Calu3 (cell line): Measurements from ENCODE around the gene SERAC1. TPM values are rescaled to one million over a fixed set of nuclear protein-coding genes. Genes with fewer than 3 reads are reported as not detected.

Source experiments
- BruUV-seq: library from RNA; stranded (reverse); fragments of 400-500 nt; replicated peaks from 2 replicates; lab custom pipeline; 2021; lab: Mats Ljungman, UMichigan
- CTCF ChIA-PET: fragments of 300-600 bp; sonication (Branson Sonifier 250); formaldehyde crosslinking; loops from one replicate; lab custom pipeline; 2022; ENCODE audit warnings: antibody characterized with exemption; lab: Charles Lee
- DNase-seq: peaks from one replicate; pipeline ENCODE4 v3.0.0; 2022
- H3K27ac Mint-ChIP-seq: one replicate; pipeline ENCODE4 v1.8.0; 2022; ENCODE audit warnings: mixed read lengths; ENCODE audit not compliant: unreplicated experiment
- H3K27me3 Mint-ChIP-seq: one replicate; pipeline ENCODE4 v1.8.0; 2022; ENCODE audit warnings: mixed read lengths; ENCODE audit not compliant: unreplicated experiment
- H3K36me3 Mint-ChIP-seq: one replicate; pipeline ENCODE4 v1.8.0; 2022; ENCODE audit warnings: mild to moderate bottlenecking, moderate library complexity, mixed read lengths; ENCODE audit not compliant: insufficient read depth, unreplicated experiment
- H3K4me1 Mint-ChIP-seq: one replicate; pipeline ENCODE4 v1.8.0; 2022; ENCODE audit warnings: mild to moderate bottlenecking, low read depth, mixed read lengths; ENCODE audit not compliant: unreplicated experiment
- H3K4me3 Mint-ChIP-seq: one replicate; pipeline ENCODE4 v1.8.0; 2022; ENCODE audit warnings: mild to moderate bottlenecking, low read depth, moderate library complexity, mixed read lengths; ENCODE audit not compliant: unreplicated experiment
- H3K9me3 Mint-ChIP-seq: one replicate; pipeline ENCODE4 v1.8.0; 2022; ENCODE audit warnings: low read depth, mixed read lengths; ENCODE audit not compliant: unreplicated experiment
- CTCF ChIP-seq: fragments of 200-600 bp; IDR thresholded peaks from one replicate; pipeline ENCODE4 v1.8.0; 2022; ENCODE audit warnings: antibody characterized with exemption; ENCODE audit not compliant: unreplicated experiment
- intact Hi-C: fragments of 100-400 bp; cut with micrococcal nuclease; formaldehyde crosslinking; loops from one replicate; pipeline ENCODE4 v1.10.0; 2022; ENCODE audit not compliant: unreplicated experiment
- total RNA-seq: library from RNA; stranded (reverse); gene quantifications from 2 replicates; pipeline ENCODE4 v1.2.3, GENCODE V29; 2022

SERAC1 gene
- total RNA-seq, 1 experiment from 2014 or later = 5.5 TPM

GRCh38 chr6:158076548-158076947 lies 91.5 kb downstream of the SERAC1 start:
- H3K36me3 Mint-ChIP-seq = peaks cover 56% of the 10 kb centered on the region
- no peak for DNase-seq
- intact Hi-C loops = no loop called here
- no peaks in the 10 kb centered on the region for H3K9me3 Mint-ChIP-seq
- H3K4me1 Mint-ChIP-seq = peaks cover 7% of the 10 kb centered on the region
- no peak overlapping the region for H3K27ac Mint-ChIP-seq
- no peaks in the 10 kb centered on the region for H3K27me3 Mint-ChIP-seq
- H3K4me3 Mint-ChIP-seq = no peak overlapping the region
- CTCF ChIA-PET = no interaction called here
- no peak for TF ChIP-seq CTCF
- no TSS peak for BruUV-seq

- Mint-ChIP-seq H3K36me3 (peaks cover 48% of the 10 kb centered on the region), H3K27me3 (no peaks in the 10 kb centered on the region), H3K27ac (no peak overlapping the region), H3K4me1 (peaks cover 22% of the 10 kb centered on the region), H3K4me3 (no peak overlapping the region), H3K9me3 (no peaks in the 10 kb centered on the region)
- intact Hi-C loops = loop anchor here (2.0 kb wide), 1 partner anchor 91 kb away; no protein-coding TSS in a partner anchor
- CTCF ChIA-PET = interaction anchor here (0.8 to 2.2 kb wide), 3 partner anchors 48 to 229 kb away, joined by 3 to 7 read pairs (median 7); no protein-coding TSS in a partner anchor
- DNase-seq = no peak
- BruUV-seq = no TSS peak
- TF ChIP-seq CTCF = no peak
These were observed 94.3 kb downstream of the SERAC1 start for GRCh38 chr6:158073776-158074175.

- Mint-ChIP-seq H3K9me3 (no peaks in the 10 kb centered on the region), H3K36me3 (peaks cover 34% of the 10 kb centered on the region), H3K4me1 (peaks cover 37% of the 10 kb centered on the region), H3K27me3 (no peaks in the 10 kb centered on the region), H3K27ac (no peak overlapping the region), H3K4me3 (no peak overlapping the region)
- peak; percentile 81 for TF ChIP-seq CTCF
- no TSS peak for BruUV-seq
- CTCF ChIA-PET = interaction anchor here (0.6 to 1.7 kb wide), 9 partner anchors 11 to 1255 kb away, joined by 3 to 8 read pairs (median 4); no protein-coding TSS in a partner anchor
- peak; percentile 74 for DNase-seq
- intact Hi-C loops = loop anchor here (2.0 kb wide), 1 partner anchor 89 kb away; no protein-coding TSS in a partner anchor
These were observed 95.9 kb downstream of the SERAC1 start for GRCh38 chr6:158072083-158072721.

GRCh38 chr6:158071121-158072082 lies 96.7 kb downstream of the SERAC1 start:
- intact Hi-C loops = loop anchor here (2.0 kb wide), 1 partner anchor 89 kb away; no protein-coding TSS in a partner anchor
- Mint-ChIP-seq H3K27ac (no peak overlapping the region), H3K4me1 (peaks cover 40% of the 10 kb centered on the region), H3K36me3 (peaks cover 26% of the 10 kb centered on the region), H3K9me3 (no peaks in the 10 kb centered on the region), H3K4me3 (no peak overlapping the region), H3K27me3 (no peaks in the 10 kb centered on the region)
- no TSS peak for BruUV-seq
- no peak for TF ChIP-seq CTCF
- CTCF ChIA-PET = interaction anchor here (0.9 to 1.7 kb wide), 4 partner anchors 11 to 198 kb away, joined by 4 to 8 read pairs (median 6); no protein-coding TSS in a partner anchor
- DNase-seq = no peak
